ENCODE results near the gene ASB16.

ASB16 gene

DNA sequence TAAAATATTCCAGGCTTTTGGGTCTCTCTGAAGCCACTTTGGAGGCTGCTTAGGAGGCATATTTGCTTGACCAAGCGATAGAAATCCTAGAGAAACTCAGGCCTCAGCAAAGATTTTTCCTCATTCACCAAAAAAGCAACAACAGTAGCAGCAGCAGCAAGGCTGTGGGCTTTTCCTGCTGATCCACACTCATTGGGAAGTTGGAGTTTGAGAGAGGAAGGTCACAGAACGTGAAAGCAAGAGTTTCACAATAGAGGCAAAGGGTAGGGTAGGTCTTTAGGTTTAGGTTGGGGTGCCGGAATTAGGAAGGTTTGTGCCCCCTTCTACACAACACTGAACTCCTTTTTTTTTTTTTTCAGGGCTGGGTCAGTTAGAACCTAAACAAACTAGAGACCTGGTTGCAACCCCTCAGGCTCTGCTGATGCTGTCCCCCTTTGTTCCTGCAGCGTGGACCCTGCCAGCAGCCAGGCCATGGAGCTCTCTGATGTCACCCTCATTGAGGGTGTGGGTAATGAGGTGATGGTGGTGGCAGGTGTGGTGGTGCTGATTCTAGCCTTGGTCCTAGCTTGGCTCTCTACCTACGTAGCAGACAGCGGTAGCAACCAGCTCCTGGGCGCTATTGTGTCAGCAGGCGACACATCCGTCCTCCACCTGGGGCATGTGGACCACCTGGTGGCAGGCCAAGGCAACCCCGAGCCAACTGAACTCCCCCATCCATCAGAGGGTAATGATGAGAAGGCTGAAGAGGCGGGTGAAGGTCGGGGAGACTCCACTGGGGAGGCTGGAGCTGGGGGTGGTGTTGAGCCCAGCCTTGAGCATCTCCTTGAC lies 18.3 kb downstream of the ASB16 start:
- Mint-ChIP-seq H3K27me3 (no peaks in the 10 kb centered on the region), H3K4me3 (peak overlapping the region; percentile 99), H3K36me3 (ENCODE audit: low read depth) (peaks cover 76% of the 10 kb centered on the region), H3K9me3 (no peaks in the 10 kb centered on the region), H3K4me1 (ENCODE audit: low read depth) (peaks cover 71% of the 10 kb centered on the region), H3K27ac (peak overlapping the region; percentile 99)
- intact Hi-C loops (cut with micrococcal nuclease), result loop anchor here (5.0 kb wide), 1 partner anchor 46 kb away; the partner anchor contains the start of gene HROB

- no peaks in the 10 kb centered on the region for H3K9me3 Mint-ChIP-seq
- peaks cover 65% of the 10 kb centered on the region for H3K4me1 Mint-ChIP-seq (ENCODE audit: low read depth)
- intact Hi-C loops (cut with micrococcal nuclease), result no loop called here
- H3K4me3 Mint-ChIP-seq, result no peak overlapping the region
- peaks cover 84% of the 10 kb centered on the region for H3K36me3 Mint-ChIP-seq (ENCODE audit: low read depth)
- H3K27me3 Mint-ChIP-seq, result no peaks in the 10 kb centered on the region
- H3K27ac Mint-ChIP-seq, result no peak overlapping the region
Observed at GRCh38 chr17:44190481-44190880, 20.0 kb downstream of the ASB16 start.

DNA sequence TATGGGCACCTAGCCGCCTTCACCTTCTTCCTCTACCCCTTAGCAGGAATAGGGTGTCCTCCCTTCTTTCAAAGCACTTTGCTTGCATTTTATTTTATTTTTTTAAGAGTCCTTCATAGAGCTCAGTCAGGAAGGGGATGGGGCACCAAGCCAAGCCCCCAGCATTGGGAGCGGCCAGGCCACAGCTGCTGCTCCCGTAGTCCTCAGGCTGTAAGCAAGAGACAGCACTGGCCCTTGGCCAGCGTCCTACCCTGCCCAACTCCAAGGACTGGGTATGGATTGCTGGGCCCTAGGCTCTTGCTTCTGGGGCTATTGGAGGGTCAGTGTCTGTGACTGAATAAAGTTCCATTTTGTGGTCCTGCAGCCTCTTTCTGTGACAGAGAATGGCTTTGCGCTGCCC lies 20.9 kb downstream of the ASB16 start:
- Mint-ChIP-seq H3K27ac (peak overlapping the region; percentile 82), H3K27me3 (no peaks in the 10 kb centered on the region), H3K4me1 (ENCODE audit: low read depth) (peaks cover 69% of the 10 kb centered on the region), H3K36me3 (ENCODE audit: low read depth) (peaks cover 89% of the 10 kb centered on the region), H3K4me3 (no peak overlapping the region), H3K9me3 (no peaks in the 10 kb centered on the region)
- intact Hi-C loops (cut with micrococcal nuclease), result no loop called here

DNA sequence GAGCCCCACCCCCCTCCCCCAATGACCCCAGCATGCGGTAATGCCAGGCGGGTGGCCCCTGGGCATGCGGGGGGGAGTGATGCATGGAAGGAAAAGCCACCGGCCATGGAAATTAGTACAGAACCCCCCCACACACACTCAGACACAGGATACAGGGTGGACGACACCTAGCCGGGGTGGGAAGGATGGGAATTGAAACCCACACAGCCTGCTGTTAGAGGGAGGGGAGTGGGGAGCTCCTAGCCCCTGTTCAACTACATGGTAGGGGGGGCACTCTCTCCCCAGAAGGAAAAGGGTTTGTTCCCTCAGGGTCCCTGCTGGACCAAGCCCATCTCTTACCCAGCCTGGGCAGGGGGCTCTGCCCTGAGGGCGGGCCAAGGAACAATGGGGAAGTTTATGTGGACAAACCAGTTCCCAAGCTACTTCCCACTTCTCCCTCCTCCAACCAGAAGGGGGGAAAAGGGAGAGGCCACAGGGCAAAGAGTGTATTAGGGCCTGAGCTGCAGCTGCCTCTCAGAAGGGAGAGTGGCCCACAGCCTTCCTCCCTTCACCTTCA lies 21.5 kb downstream of the ASB16 start:
- intact Hi-C loops (cut with micrococcal nuclease), result no loop called here
- Mint-ChIP-seq H3K36me3 (ENCODE audit: low read depth) (peaks cover 89% of the 10 kb centered on the region), H3K27ac (peak overlapping the region; percentile 82), H3K4me3 (peak overlapping the region; percentile 32), H3K4me1 (ENCODE audit: low read depth) (peaks cover 75% of the 10 kb centered on the region), H3K27me3 (no peaks in the 10 kb centered on the region), H3K9me3 (no peaks in the 10 kb centered on the region)

DNA sequence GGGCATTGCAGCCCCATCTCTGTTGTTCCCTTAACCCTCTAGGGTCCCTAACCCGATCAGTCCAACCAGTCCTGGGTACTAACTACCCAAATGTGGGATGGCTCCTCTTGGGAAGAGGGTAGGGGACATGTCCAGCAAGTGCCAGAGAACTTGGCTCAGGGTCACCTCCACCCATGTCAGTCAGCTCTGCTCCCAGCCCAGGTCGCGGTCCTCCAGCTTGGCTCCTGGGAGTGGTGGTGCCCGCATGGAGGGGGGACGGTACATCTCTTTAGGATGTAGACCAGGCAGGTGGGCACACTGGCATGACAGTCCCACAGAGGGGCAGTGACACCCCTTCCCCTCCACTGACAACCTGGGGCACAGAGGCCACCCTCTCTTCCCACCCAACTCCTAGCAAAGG lies 22.2 kb downstream of the ASB16 start:
- peak overlapping the region; percentile 82 for H3K27ac Mint-ChIP-seq
- H3K36me3 Mint-ChIP-seq (ENCODE audit: low read depth), result peaks cover 92% of the 10 kb centered on the region
- no peaks in the 10 kb centered on the region for H3K9me3 Mint-ChIP-seq
- intact Hi-C loops (cut with micrococcal nuclease), result no loop called here
- peaks cover 82% of the 10 kb centered on the region for H3K4me1 Mint-ChIP-seq (ENCODE audit: low read depth)
- no peaks in the 10 kb centered on the region for H3K27me3 Mint-ChIP-seq
- H3K4me3 Mint-ChIP-seq, result no peak overlapping the region

- Mint-ChIP-seq H3K27ac (peak overlapping the region; percentile 82), H3K4me1 (ENCODE audit: low read depth) (peaks cover 81% of the 10 kb centered on the region), H3K4me3 (no peak overlapping the region)
Observed at GRCh38 chr17:44193326-44194084, 23.0 kb downstream of the ASB16 start.

GRCh38 chr17:44197107-44197506 lies 26.6 kb downstream of the ASB16 start:
- Mint-ChIP-seq H3K9me3 (no peaks in the 10 kb centered on the region), H3K4me1 (ENCODE audit: low read depth) (peaks cover 72% of the 10 kb centered on the region), H3K27me3 (no peaks in the 10 kb centered on the region), H3K27ac (peak overlapping the region; percentile 94), H3K36me3 (ENCODE audit: low read depth) (peaks cover 76% of the 10 kb centered on the region), H3K4me3 (peak overlapping the region; percentile 83)
- intact Hi-C loops (cut with micrococcal nuclease), result no loop called here

More at GRCh38 chr17:44193326-44194084, 23.0 kb downstream of the ASB16 start:
- H3K27me3 Mint-ChIP-seq, result no peaks in the 10 kb centered on the region
- peaks cover 97% of the 10 kb centered on the region for H3K36me3 Mint-ChIP-seq (ENCODE audit: low read depth)
- intact Hi-C loops (cut with micrococcal nuclease), result no loop called here
- no peaks in the 10 kb centered on the region for H3K9me3 Mint-ChIP-seq

DNA sequence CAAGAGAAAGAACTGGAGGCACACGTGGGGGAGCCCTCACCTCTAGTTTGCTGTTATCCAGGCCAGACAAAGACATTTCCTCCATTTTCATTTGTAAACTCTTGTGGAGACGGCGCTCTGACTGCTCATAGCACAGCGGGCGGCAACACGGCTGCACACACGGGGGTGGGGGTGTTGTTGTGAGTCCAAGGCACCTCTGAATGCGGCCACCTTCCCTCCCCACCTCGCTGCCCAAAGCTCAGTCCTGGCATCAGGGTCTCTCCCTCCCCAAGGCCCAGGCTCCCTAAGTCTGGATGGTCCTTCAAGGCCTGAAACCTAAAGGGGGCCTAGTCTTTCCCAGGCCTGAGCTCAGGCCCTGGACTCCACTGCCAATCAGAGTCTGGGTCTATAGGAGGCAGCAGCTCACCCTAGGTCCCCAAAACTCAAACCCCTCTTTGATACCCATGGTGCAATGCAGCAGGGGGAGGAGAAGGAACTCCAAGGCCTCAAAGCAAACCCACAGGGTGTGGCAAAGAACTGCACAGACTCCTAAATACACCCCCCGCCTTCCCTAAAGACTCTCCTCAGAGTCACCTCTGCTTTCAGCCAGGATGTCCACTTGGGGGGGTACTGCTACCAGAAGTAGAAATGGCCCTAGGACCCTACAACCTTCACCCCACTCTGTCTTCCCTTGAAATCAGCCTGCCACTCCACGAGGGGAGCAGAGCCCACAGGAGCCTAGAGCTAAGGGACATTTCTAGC lies 27.6 kb downstream of the ASB16 start:
- Mint-ChIP-seq H3K4me1 (ENCODE audit: low read depth) (peaks cover 72% of the 10 kb centered on the region), H3K36me3 (ENCODE audit: low read depth) (peaks cover 66% of the 10 kb centered on the region), H3K27ac (peak overlapping the region; percentile 94), H3K4me3 (peak overlapping the region; percentile 83), H3K27me3 (no peaks in the 10 kb centered on the region), H3K9me3 (no peaks in the 10 kb centered on the region)
- intact Hi-C loops (cut with micrococcal nuclease), result no loop called here

DNA sequence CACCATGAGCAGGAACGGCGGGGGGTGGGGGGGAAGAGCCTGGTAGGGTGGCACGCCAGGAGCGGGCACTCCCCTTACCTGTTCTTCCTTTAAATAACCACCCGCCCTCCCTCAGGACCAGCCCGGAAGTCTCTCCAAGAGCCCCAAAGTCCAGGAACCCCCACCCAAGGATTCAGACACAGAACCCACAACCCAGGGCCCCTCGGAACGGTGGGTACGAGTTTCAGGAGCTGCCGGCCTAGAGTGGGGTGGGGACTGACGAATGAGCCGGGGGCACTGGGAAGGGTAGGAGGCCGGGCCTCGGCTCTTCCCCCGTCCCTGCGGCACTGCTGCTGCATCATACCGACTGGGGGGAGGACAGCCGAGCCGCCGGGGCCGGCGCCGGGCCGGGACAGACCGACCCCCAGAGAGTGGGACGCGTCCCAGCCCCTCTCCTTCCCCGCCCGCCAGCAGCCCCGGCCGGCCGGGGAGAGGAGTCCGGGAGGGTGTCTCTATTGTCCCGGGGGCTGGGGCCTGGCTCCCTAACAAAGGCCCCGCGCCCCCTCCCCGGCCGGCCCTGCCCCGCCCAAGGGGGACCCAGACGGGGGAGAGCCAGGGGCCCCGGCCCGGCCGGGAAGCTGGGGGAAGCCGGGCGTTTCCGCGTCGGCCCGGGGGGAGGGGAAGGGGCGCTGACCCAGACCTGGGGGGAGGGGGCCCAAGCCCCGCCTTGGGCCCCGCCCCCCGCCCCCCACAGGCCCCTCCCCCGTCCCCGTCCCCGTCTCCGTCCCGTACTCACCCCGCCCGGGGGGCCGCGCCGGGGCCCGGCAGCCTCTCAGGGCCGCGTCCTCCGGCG lies 28.4 kb downstream of the ASB16 start:
- H3K27me3 Mint-ChIP-seq, result no peaks in the 10 kb centered on the region
- H3K4me1 Mint-ChIP-seq (ENCODE audit: low read depth), result peaks cover 72% of the 10 kb centered on the region
- H3K36me3 Mint-ChIP-seq (ENCODE audit: low read depth), result peaks cover 58% of the 10 kb centered on the region
- H3K4me3 Mint-ChIP-seq, result peak overlapping the region; percentile 83
- no peaks in the 10 kb centered on the region for H3K9me3 Mint-ChIP-seq
- intact Hi-C loops (cut with micrococcal nuclease), result no loop called here
- H3K27ac Mint-ChIP-seq, result peak overlapping the region; percentile 94

- H3K9me3 Mint-ChIP-seq, result no peaks in the 10 kb centered on the region
- peaks cover 75% of the 10 kb centered on the region for H3K4me1 Mint-ChIP-seq (ENCODE audit: low read depth)
Observed at GRCh38 chr17:44199553-44200477, 29.3 kb downstream of the ASB16 start, which contains the start of gene ATXN7L3. ATXN7L3 (minus strand) TSS chr17:44199884; CDS start chr17:44198070, 1,814 bp downstream.

DNA sequence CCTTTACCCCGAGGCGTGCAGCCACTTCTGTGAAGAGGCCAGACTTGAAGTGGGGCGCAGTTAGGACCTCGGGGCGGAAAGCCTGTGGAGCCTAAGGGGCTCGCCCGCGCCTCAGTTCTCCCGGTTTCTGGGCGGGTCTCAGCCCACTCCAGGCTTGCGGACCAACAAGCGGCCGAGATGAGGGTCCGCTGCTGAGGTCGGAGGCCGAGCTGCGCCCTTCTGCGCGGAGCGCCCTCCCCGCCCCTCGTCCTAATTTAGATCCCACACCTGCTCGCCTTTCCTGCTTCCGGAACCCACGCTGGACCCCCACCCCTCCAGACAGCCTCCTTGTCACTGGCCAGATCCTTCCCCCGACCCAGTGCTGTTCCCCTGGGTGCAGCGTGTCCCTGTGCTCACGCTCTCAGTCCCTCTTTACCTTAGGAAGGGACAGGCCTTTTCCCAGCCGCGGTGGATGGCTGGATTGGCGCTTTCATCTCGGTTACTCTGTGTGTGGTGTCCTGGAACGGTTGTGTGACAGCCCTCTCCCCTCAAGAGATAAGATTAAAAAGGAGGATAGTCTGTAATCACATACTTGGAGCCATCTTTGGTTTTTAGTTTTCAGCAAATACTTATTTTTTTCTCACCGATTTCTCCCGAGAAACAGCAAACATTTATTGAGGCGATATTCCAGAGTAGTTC lies 30.1 kb downstream of the ASB16 start:
- H3K27ac Mint-ChIP-seq, result peak overlapping the region; percentile 97
- intact Hi-C loops (cut with micrococcal nuclease), result loop anchor here (1.0 to 10.0 kb wide), 3 partner anchors 14 to 304 kb away; partner anchors contain the start of genes GPATCH8, TMUB2 and UBTF
- H3K27me3 Mint-ChIP-seq, result no peaks in the 10 kb centered on the region
- H3K36me3 Mint-ChIP-seq (ENCODE audit: low read depth), result peaks cover 41% of the 10 kb centered on the region
- no peaks in the 10 kb centered on the region for H3K9me3 Mint-ChIP-seq
- peak overlapping the region; percentile 92 for H3K4me3 Mint-ChIP-seq
- H3K4me1 Mint-ChIP-seq (ENCODE audit: low read depth), result peaks cover 71% of the 10 kb centered on the region

More at GRCh38 chr17:44199553-44200477, 29.3 kb downstream of the ASB16 start, which contains the start of gene ATXN7L3:
- Mint-ChIP-seq H3K27me3 (no peaks in the 10 kb centered on the region), H3K36me3 (ENCODE audit: low read depth) (peaks cover 49% of the 10 kb centered on the region), H3K4me3 (peak within 1 kb of the TSS; percentile 92), H3K27ac (peak within 1 kb of the TSS; percentile 97)
- intact Hi-C loops (cut with micrococcal nuclease), result loop anchor here (1.0 to 10.0 kb wide), 3 partner anchors 14 to 305 kb away; partner anchors contain the start of genes GPATCH8, TMUB2 and UBTF
